Stimulated activated naive CD4-positive, alpha-beta T cell (primary cell): ENCODE results near the gene NIN.

ENCODE experiments used
- DNase-seq, 6 experiments: peaks; one replicate each; lab custom pipeline; 2025; lab: John Stamatoyannopoulos, UW

Gene NIN

DNA sequence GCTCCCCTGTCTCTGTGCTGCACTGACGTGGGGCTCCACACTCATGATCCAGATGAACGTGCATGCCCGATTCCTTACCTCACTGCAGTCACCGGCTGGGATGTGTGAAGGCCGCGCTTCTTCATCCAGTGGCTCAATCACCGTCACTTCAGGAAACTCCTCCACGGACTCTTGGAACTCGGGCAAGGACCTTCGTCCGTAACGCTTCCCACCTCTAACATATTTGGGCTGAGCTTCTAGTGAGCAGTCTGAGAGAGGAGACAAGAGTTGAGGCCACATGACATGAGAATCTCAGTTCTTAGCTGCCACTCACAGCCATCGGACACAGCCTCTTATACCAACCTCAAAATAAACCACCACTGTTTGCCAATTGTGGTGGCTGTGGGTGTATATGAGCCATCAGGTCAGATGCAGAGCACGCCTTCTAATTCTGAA lies 38.3 kb downstream of the NIN start:
- no peak for DNase-seq

DNA sequence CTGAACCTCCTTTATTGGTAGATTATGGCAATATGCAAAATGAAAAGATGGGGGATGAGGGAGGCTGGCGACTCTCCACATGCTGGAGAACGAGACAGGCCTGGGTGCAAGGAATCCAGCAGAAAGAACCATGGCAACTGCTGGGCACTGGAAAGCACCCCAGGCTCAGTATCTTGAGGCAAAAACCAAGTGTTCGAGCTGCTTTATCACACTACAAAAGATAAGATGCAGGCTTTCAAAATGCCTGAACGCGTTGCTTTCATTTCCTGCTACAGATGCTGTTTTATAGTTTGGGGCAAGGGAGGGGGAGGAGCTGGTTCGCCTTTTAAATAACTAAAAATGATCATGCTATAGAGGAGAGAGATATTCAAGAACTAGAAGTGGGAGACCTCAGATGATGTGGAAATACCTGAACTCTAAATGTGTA lies 38.9 kb downstream of the NIN start:
- peak in 5 of 6 experiments; percentile 5 to 56 (median 8) for DNase-seq

- no peak for DNase-seq
Measured at GRCh38 chr14:50791201-50791600, 39.8 kb downstream of the NIN start.

DNA sequence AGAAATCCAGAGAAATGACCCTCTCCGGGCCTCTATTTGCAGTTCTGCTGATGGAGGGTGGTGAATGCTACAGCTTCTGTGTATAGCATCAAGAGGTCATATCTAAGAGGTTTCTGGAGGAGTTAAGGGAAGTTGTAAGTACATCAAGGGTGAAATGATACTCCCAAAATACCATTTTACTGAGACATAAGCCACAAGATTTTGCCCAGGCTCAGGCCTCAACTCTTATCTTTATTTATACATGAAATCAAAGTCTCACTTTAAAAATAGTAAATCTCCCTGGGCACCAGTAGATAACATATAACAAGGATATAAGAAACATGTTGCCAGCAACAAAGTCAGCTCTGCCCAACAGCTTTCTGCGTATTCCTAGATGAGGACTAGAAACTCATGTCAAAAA lies 40.4 kb downstream of the NIN start:
- DNase-seq: no peak

DNA sequence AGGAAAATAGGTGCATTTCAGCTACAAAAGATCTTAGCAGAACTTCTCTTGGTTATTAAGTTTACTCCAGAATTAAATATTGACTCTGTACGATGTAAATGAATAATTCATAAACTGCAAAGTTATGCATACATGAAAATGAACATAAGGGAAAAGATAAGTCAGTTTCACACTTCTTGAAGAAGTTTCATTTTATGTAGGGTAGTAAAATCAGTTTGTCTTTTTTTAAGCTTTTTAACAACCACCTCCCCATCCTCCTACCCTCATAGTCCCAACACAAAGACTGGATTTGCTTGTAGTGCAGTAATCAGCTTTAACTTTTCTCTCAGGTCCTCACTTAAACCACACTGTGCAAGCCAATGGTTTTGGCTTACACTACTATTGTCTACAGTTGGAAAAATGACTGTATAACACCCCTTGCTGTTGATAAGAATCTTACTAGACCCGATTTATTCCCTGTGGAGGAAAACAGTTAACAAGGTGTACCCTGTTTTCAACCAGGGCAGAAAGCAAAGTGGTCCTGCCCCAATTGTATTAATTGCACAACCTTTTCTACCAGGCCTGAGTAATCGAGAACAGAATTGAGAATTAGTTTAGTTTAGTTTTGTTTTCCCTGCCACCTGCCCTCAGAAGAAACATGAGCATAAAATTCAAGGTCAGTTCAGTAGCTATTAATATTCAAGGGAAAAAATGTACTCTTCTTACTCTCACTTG lies 44.1 kb downstream of the NIN start:
- DNase-seq: no peak

DNA sequence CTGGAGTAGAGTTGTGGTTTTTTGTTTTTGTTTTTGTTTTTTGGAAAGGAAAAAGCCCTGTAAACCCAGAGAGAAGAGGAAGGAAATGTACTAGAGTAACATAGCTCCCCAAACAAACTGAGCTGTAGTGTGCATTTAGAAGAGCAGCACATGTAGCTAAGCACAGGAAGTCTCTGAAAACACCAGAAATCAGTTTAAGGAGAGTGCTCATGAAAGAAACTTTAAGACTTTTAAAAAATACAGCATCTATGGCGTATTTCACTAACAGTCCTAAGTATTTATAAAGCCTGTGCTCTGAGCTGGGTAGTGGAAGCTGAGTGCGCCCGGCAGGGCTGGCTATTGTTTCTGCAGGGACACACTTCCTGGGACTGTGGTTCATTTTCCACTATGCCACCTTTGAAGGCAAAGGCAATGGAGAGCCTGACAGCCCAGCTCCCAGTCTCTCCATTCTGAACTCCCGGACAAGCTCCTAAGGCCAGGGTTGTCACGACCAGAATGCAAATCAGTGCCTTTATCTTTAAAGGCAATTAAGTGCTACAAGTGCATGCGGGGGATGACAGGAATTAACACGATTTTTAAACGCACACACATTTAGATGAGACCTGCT lies 45.4 kb downstream of the NIN start:
- DNase-seq: peak in 4 of 6 experiments; percentile 3 to 49 (median 23)

- DNase-seq: no peak
Measured at GRCh38 chr14:50784683-50785456, 46.1 kb downstream of the NIN start.

- no peak for DNase-seq
Measured at GRCh38 chr14:50783563-50783962, 47.4 kb downstream of the NIN start.

DNA sequence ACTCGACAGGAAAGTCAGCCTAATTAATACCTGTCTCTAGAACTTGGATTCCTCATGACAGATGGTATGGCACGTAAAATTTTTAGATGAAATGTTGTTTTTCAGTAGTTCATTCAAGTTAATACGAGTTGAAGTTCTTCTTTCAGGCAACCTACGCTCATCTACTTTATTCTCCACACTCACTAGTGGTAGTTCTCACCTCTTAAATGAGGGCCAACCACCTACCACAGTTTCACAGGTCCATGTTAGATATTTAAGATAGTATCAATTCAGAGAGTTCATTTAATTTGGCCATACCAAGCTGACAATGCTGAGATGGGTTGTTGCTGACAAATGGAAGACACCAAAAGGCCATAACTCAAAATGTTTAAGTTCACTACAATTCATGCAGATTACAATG lies 50.6 kb downstream of the NIN start:
- no peak for DNase-seq

DNA sequence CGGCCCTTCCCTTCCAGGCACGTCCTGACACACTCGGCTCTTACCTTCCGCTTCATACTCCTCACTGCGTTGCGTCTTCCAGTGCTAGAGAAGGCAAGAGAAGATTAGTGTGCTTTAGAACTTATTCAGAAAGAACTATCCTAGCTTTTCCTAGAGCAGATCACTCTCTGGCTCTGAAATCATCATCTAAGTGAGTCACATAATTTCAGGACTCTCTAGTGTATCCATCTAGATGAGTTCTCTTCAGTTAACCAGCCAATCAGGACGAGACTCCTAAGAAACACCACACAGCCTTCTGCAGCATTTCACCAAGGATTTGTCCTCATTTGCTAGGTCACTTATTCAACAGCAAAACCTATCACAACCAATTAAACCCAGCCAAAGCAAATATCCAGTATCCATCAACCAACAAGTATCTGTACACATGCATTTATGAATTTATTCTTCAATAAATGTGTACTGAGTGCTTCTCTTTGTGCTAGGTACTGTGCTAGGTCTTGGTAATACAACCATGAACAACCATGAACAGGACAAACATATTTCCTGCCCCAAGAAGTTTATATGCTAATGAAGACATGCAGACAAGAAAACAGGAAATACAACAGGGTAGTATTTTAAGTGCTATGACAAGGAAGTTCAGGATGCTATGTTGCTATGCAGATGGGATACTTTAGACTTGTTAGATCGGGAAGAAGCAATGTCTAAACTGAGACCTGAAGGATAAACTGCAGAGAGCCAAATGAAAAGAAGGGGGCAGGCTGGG lies 52.1 kb downstream of the NIN start:
- DNase-seq: no peak

DNA sequence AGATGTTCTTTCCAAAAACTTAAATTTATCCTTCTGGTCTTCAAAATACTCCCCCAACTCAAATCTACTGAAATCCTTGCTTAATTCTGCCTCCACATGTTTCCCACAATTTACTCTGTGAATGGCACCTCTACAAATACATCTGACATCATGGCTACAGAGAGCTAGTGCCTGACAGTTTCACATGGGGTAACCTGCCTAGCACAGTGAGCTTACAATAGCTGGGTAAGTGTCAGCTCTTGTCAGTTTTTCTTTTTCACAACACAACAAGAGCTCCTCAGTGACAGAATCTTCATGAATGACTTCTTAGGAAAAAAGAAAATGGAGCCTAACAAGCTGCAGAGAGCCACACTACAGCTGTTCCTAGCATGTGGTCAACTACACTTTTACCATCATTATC lies 54.4 kb downstream of the NIN start:
- DNase-seq: no peak

DNA sequence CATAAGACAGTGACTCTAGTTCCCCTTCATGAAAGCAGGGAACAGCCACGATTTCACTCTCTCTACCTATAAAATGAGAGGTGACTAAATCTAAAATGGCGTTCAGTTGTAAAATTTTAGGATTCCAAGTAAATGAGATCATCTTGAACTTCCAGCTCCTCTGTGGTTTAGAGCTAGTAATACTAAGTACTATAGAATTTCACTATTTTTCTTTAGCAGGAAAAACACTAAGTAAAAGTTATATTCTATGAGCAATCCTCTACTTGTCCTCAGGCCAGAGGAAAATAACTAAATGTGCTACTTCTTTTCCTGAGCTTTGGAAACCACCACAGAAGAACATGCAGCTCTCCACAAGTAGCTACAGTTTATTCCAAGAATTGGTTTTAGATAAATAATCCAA lies 55.6 kb downstream of the NIN start:
- DNase-seq: no peak

GRCh38 chr14:50774542-50775267 lies 56.3 kb downstream of the NIN start:
- no peak for DNase-seq

DNA sequence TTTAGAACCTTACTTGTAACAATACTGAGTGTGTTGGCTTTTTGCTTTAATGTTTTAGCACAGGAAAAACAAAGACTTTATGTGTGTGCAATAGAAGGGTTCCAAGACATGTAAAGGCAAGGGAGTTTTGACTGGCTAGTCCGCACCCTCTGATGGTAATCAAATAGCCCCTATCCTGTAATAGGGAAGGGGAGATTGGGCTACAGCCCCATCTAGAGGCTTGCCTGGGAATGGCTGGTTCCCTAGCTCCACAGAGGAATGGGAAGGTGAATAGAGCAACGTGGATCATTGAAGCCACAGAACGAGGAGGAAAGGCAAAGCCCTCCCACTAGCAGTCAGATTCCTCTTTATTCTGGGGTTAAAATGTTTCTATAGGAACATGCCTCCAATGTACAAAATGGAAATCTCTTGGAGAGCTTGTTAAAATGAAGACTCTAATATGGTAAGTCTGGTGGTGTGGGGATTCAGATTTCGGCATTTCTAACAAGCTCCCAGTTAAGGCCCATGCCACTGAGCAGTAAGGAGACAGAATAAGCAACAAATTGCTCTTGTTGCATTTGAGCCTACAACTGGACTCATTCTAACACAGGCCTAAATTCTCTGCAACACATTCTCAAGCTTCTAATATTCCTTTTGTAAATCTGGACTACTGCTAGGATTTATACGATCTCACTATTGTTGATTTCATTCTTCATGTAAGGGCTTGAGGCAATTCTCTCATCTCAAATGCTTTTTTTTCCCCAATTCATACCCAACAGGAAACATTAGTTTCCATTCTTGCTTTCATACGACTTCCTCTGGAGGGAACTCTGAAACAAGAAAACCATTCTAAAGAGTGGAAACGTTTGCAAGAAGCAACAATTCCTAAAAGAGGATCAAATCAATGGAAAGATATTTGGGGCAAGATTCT lies 57.1 kb downstream of the NIN start:
- peak in 4 of 6 experiments; percentile 4 to 7 (median 7) for DNase-seq

DNA sequence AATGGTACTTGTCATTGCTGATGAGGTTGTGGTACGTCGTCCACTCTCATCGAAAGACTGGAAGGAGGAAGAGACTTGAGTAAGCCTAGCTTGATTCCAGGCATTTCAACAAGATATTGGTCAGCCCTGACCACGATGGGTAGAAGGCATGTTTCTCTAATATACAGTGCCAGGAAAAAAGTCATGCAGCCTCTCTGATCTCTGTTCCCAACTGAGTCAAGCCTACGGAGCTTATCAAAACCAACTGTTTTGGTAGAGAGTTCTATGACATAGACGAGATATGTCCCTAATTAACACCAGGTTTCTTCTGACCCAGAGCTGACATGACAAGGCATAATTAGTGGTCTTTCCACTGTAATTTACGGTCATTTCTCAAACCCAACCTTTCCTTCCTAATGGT lies 58.5 kb downstream of the NIN start:
- DNase-seq: no peak

DNA sequence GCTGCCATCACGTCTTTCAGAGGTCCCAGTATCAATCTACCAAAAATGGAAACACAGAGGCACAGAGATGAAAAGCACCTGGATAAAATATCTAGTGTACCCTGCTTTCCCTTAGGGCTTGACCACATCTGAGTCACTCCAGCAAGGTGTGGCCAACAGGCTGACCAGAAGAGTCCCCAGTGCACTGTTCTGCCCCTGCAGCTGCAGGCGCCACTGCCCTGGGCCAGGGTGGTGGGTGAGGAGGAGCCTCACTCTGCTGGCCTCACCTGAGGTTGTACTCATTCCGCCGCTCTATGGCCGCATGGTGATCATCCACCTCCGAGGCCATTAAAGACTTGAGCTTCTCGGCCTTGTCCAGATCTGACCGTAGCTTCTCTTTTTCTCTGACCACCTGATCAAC lies 60.4 kb downstream of the NIN start:
- no peak for DNase-seq

DNA sequence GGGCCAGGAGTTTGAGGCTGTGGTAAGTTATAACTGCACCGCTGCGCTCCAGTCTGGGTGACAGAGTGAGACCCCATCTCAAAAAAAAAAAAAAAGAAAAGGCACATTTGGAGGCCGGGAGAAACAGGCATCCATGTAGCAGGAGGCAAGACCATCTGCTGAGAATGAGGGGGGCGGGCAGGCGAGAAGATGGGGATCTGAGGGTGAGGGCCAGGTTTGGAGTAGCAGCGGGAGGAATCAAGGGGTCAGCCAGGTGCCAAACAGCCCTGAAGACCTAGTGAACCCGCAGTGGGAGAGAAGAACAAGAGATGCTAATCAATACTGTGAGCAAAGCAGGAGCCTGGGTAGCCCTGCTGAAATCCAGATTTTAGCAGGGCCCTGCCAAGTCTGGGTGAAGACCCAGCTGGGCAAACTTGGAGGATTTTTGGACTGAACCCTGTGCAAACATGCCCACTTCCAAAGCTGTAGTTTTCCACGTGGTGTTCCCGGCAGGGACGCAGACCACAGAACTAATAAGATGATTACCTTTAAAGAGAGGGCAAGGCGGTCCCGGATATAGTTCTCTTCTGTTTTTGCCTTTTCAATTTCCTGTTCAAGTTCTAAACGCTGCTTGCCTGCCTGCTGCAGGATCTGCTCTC lies 61.0 kb downstream of the NIN start:
- DNase-seq: no peak

GRCh38 chr14:50768680-50769079 lies 62.3 kb downstream of the NIN start:
- DNase-seq: no peak

DNA sequence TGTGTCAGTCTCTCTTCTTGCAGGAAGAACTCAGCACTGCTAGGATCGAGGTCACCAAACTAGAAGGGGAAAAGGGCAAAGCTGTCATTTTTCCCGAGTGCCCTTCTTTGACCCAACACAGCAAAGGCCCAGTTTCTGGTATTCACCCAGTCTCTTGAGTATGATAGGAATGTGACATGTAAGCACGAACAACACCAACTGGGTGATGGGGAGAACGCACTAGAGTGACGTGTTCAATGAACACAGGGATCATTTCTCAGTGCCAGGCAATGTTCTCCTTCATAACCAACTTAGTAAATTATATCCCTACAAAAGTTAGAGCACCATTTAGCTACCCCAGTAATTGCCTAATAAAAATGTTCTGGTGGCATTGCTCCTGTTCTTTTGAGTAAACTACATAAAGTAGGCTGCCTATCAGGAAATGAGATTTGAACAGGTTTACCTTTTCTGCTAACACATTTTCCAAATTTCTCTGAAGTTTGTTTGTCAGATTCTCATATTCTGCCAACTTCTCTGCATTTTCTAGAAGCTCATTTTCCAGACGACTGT lies 64.5 kb downstream of the NIN start:
- no peak for DNase-seq
